A549 treated with CORT108297 at 1 μM for 4 hours (cell line): ENCODE data around the gene DDO. TPM values are rescaled to one million over a fixed set of nuclear protein-coding genes. Genes with fewer than 3 reads are reported as not detected.

Experiments
- total RNA-seq: library from RNA; stranded (reverse); fragments of 200-300 nt; extraction: Qiagen RNA extraction; gene quantifications from 5 replicates; pipeline ENCODE4 v1.2.3, GENCODE V29; 2022

The DDO gene
- total RNA-seq, result 0.06 to 0.12 TPM (median 0.09 TPM) in 5 replicates

GRCh38 chr6:110415086-110415916, at the start of gene DDO:
Gene DDO (minus strand): TSS chr6:110415575. CDS start chr6:110413462, 2,113 bp downstream.

GRCh38 chr6:110357664-110358552, 57.5 kb downstream of the DDO start, which contains the start of gene METTL24:
Gene METTL24 (minus strand): TSS chr6:110358349. CDS start chr6:110358272, 77 bp downstream.

Other genes with a start within 250 kb of the DDO start
- gene WASF1, start 235.9 kb downstream of the DDO start, total RNA-seq, result 9.8 to 14.1 TPM (median 12.3 TPM) in 5 replicates
- gene CDC40, start 235.1 kb downstream of the DDO start, total RNA-seq, result 7.3 to 10.0 TPM (median 9.1 TPM) in 5 replicates
- not detected in 5 replicates for gene METTL24, start 57.2 kb downstream of the DDO start, total RNA-seq
- not detected in 5 replicates for gene SLC22A16, start 61.0 kb upstream of the DDO start, total RNA-seq